BLaER1 treated with 17β-estradiol and CSF1 and Interleukin-3, amounts not matched to agents 10 nM and 100 nM (cell line): ENCODE measurements around the gene VSIG2.
A peak's percentile ranks its signal among the peaks of the same experiment; 100 is the strongest.

Experiments
- H3K27ac ChIP-seq, 11 experiments: shearing (Covaris generic); formaldehyde crosslinking; 2 replicates each; pipeline ENCODE4 v1.8.1; 2022
- H3K27me3 ChIP-seq, 11 experiments: shearing (Covaris generic); formaldehyde crosslinking; 2 replicates each; pipeline ENCODE4 v1.8.1; 2022
- H3K36me3 ChIP-seq, 11 experiments: shearing (Covaris generic); formaldehyde crosslinking; 2 replicates each; pipeline ENCODE4 v1.8.1; 2022
- H3K4me1 ChIP-seq, 10 experiments: shearing (Covaris generic); formaldehyde crosslinking; 2 replicates each; pipeline ENCODE4 v1.8.1; 2022
- H3K4me2 ChIP-seq, 11 experiments: shearing (Covaris generic); formaldehyde crosslinking; 2 replicates each; pipeline ENCODE4 v1.8.1; 2022
- H3K4me3 ChIP-seq, 10 experiments: shearing (Covaris generic); formaldehyde crosslinking; 2 replicates each; pipeline ENCODE4 v1.8.1; 2022
- H3K9ac ChIP-seq, 11 experiments: shearing (Covaris generic); formaldehyde crosslinking; 2 replicates each; pipeline ENCODE4 v1.8.1; 2022
- H3K9me3 ChIP-seq, 11 experiments: shearing (Covaris generic); formaldehyde crosslinking; replicated peaks in 1 of 11; 2 replicates each; pipeline ENCODE4 v1.8.1; 2022
- H4K20me1 ChIP-seq, 11 experiments: shearing (Covaris generic); formaldehyde crosslinking; 2 replicates each; pipeline ENCODE4 v1.8.1; 2022
- Cebpa-rat ChIP-seq, 11 experiments: shearing (Covaris generic); IDR thresholded peaks; 2 replicates each; pipeline ENCODE4 v1.8.1; 2022

The VSIG2 gene

DNA sequence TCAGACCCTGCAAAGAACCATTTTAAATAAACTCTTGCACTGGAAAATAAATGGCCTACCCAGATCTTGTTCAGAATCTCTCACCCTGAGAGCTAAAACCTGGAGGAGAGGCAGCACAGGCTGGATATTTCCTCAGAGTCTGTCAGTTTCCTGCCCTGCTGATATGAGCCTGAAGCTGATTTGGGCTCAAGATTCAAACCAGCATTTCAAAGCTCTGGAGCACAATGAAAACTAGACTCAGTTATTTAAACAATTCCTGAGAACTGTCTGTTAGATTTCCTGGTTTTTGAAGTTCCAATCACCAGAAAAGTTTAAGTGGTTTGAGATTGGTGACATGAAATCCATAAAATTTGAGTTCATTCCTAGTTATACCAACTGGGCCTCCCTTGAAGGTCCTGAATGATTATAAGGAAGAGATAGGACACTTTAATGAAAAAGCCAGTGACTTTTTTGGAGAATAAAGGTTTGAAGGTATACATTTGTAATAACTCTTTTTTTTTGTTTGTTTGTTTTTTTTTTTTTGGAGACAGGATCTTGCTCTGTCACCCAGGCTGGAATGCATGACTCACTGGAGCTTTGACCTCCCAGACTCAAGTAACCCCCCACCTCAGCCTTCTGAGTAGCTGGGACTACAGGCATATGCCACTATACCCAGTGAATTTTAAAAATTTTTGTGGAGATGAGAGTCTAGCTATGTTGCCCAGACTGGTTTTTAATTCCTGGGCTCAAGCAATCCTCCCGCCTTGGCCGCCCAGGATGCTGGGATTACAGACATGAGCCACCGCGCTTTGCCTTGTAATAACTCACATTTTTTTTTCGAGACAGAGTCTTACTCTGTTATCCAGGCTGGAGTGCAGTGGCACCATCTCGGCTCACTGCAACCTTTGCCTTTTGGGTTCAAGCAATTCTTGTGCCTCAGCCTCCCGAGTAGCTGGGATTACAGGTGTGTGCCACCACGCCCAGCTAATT is 18.0 kb upstream of the VSIG2 start:
- H3K27me3 ChIP-seq: no peaks in the 10 kb centered on the region
- no peak overlapping the region for H3K4me3 ChIP-seq
- no peak for TF ChIP-seq Cebpa-rat (IDR thresholded peaks at IDR 0.05)
- H3K4me2 ChIP-seq: no peak overlapping the region
- H3K27ac ChIP-seq: no peak overlapping the region
- no peak overlapping the region for H3K9ac ChIP-seq
- peaks cover 0 to under 1% (median 0%) of the 10 kb centered on the region in 10 experiments; a peak in 2 of 20 replicates for H3K4me1 ChIP-seq
- H4K20me1 ChIP-seq: peaks cover 0 to 8% (median 0%) of the 10 kb centered on the region in 11 experiments; a peak in 5 of 22 replicates
- peaks cover 38 to 94% (median 70%) of the 10 kb centered on the region in 11 experiments for H3K36me3 ChIP-seq
- H3K9me3 ChIP-seq: no peaks in the 10 kb centered on the region

- Histone ChIP-seq H3K9me3 (no peaks in the 10 kb centered on the region), H3K27ac (no peak overlapping the region), H3K4me2 (no peak overlapping the region), H4K20me1 (peaks cover 0 to 20% (median 3%) of the 10 kb centered on the region in 11 experiments; a peak in 11 of 22 replicates), H3K4me3 (no peak overlapping the region), H3K36me3 (peaks cover 43 to 92% (median 70%) of the 10 kb centered on the region in 11 experiments), H3K4me1 (no peaks in the 10 kb centered on the region), H3K9ac (no peak overlapping the region), H3K27me3 (no peaks in the 10 kb centered on the region)
- no peak for TF ChIP-seq Cebpa-rat (IDR thresholded peaks at IDR 0.05)
Measured at GRCh38 chr11:124768914-124769313, 16.9 kb upstream of the VSIG2 start.

GRCh38 chr11:124766156-124766555 is 14.1 kb upstream of the VSIG2 start:
- Histone ChIP-seq H3K27ac (no peak overlapping the region), H3K9ac (no peak overlapping the region), H3K4me3 (no peak overlapping the region), H3K9me3 (no peaks in the 10 kb centered on the region), H3K4me1 (peaks cover 9 to 23% (median 16%) of the 10 kb centered on the region in 10 experiments), H3K4me2 (no peak overlapping the region), H4K20me1 (peaks cover 0 to 46% (median 26%) of the 10 kb centered on the region in 11 experiments; a peak in 18 of 22 replicates), H3K27me3 (peaks cover 0 to 18% (median 0%) of the 10 kb centered on the region in 11 experiments; a peak in 9 of 22 replicates), H3K36me3 (peaks cover 31 to 72% (median 51%) of the 10 kb centered on the region in 11 experiments)
- no peak for TF ChIP-seq Cebpa-rat (IDR thresholded peaks at IDR 0.05)

DNA sequence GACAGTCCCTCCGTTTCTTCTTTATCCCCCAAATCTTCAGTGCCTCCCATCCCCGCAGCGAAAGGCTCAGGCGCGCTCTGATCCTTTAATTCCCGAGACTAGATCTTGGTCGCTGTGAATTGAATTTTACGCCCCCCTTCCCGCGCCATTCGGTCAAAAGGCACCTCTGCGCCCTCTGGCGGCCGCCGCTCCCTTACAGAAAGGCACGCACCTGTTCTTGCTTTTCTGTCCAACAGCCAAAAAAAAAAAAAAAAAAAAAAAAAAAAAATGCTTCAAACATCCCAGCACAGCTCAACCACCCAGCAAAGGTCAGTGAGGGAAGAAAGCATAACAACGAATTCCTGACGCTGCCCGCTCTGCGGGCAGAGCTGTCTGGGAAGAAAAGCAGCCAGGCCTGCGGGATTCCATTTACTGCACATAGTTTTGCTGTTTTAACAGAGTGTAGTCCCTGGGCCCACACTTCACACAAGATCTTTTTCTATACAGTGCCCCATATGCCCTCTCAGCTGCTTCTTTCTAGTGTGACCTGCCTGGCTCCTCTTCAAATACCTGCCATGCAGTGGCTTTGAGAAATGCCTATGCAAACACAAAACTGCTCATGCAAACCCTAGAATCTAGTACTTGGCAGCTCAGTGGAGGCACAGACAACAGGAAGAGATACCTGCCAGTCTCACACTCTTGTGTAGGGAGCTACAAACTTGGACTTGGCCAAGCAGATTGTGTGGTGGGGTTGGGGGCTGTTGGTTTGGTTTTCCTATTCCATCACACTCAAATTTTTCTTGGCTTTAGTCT is 11.3 kb upstream of the VSIG2 start:
- H3K9me3 ChIP-seq: peaks cover 0 to 9% (median 0%) of the 10 kb centered on the region in 11 experiments; a peak in 1 of 22 replicates
- peak overlapping the region; percentile 43 to 80 (median 67); a peak in 20 of 22 replicates for H3K9ac ChIP-seq
- no peak overlapping the region for H3K27ac ChIP-seq
- peak overlapping the region; percentile 96 to 100 (median 100) for H3K4me2 ChIP-seq
- peaks cover 35 to 51% (median 44%) of the 10 kb centered on the region in 10 experiments for H3K4me1 ChIP-seq
- TF ChIP-seq Cebpa-rat (IDR thresholded peaks at IDR 0.05): no peak
- peaks cover 16 to 44% (median 34%) of the 10 kb centered on the region in 11 experiments for H3K36me3 ChIP-seq
- peak overlapping the region; percentile 63 to 77 (median 68) for H3K4me3 ChIP-seq
- peaks cover 0 to 47% (median 28%) of the 10 kb centered on the region in 11 experiments; a peak in 18 of 22 replicates for H4K20me1 ChIP-seq
- peaks cover 0 to 42% (median 0%) of the 10 kb centered on the region in 11 experiments; a peak in 9 of 22 replicates for H3K27me3 ChIP-seq

- peaks cover 40 to 57% (median 51%) of the 10 kb centered on the region in 10 experiments for H3K4me1 ChIP-seq
- peaks cover 0 to 42% (median 0%) of the 10 kb centered on the region in 11 experiments; a peak in 9 of 22 replicates for H3K27me3 ChIP-seq
- H3K36me3 ChIP-seq: peaks cover 11 to 37% (median 27%) of the 10 kb centered on the region in 11 experiments
- no peak for TF ChIP-seq Cebpa-rat (IDR thresholded peaks at IDR 0.05)
- peak overlapping the region in 1 of 11 experiments; percentile 14; a peak in 2 of 22 replicates for H3K27ac ChIP-seq
- H3K4me2 ChIP-seq: peak overlapping the region; percentile 96 to 100 (median 100)
- peaks cover 0 to 9% (median 0%) of the 10 kb centered on the region in 11 experiments; a peak in 1 of 22 replicates for H3K9me3 ChIP-seq
- peak overlapping the region; percentile 63 to 77 (median 68) for H3K4me3 ChIP-seq
- peak overlapping the region; percentile 43 to 80 (median 67) for H3K9ac ChIP-seq
- peaks cover 0 to 46% (median 28%) of the 10 kb centered on the region in 11 experiments; a peak in 18 of 22 replicates for H4K20me1 ChIP-seq
Measured at GRCh38 chr11:124762624-124763155, 10.6 kb upstream of the VSIG2 start.

- H3K4me1 ChIP-seq: peaks cover 42 to 59% (median 54%) of the 10 kb centered on the region in 10 experiments
Measured at GRCh38 chr11:124762105-124762623, 10.1 kb upstream of the VSIG2 start, which contains the start of gene ESAM. Gene ESAM, minus strand, starts transcription at chr11:124762290. Its CDS starts 136 bp downstream, at chr11:124762154.

DNA sequence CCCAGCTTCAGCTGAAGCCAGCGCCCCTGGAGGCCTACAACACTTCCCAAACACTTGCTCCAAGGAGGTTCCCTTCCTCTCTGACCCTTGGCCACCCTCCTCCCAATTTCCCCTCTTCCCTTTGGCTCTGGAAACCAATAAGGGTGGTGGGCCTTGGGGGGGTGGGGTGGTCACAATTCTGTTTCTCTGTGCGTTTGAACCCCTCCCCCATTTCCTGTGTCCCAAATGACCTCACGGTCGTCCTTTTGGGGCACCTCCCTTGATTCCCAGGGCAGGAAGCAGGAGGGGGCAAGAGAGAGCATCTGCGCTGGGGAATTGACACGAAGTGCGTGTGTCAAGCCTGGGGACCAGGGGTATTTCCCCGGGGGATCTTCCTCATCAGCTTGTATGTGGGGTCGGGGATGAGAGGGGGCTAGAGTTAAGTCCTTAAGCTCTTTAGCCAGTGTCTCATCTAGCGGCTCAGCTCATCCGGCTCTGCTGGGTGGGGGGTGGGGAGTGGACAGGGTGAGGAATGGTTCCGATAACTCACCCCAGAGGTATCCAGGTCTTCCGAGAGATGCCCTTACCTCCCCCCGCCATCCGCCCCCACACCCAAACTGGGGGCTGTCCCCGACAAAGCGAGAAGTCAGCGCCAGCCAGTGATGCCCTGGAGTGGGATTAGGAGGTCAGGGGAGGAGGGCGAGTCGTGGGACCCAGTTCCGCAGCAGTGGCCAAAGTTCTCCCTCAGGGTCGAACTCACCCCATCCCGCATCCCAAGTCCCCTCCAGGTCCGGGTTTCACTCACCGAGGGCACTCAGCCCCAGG is 9.4 kb upstream of the VSIG2 start:
- H3K27ac ChIP-seq: peak overlapping the region in 4 of 11 experiments; percentile 16 to 78 (median 51); a peak in 3 of 22 replicates
- peaks cover 0 to 41% (median 28%) of the 10 kb centered on the region in 11 experiments; a peak in 18 of 22 replicates for H4K20me1 ChIP-seq
- no peak for TF ChIP-seq Cebpa-rat (IDR thresholded peaks at IDR 0.05)
- H3K4me3 ChIP-seq: peak overlapping the region; percentile 63 to 77 (median 68)
- H3K4me1 ChIP-seq: peaks cover 42 to 62% (median 54%) of the 10 kb centered on the region in 10 experiments
- peaks cover 0 to 25% (median 17%) of the 10 kb centered on the region in 11 experiments; a peak in 13 of 22 replicates for H3K36me3 ChIP-seq
- H3K9me3 ChIP-seq: peaks cover 0 to 9% (median 0%) of the 10 kb centered on the region in 11 experiments; a peak in 1 of 22 replicates
- H3K4me2 ChIP-seq: peak overlapping the region; percentile 96 to 100 (median 100)
- peaks cover 0 to 42% (median 0%) of the 10 kb centered on the region in 11 experiments; a peak in 9 of 22 replicates for H3K27me3 ChIP-seq
- peak overlapping the region; percentile 43 to 80 (median 67); a peak in 20 of 22 replicates for H3K9ac ChIP-seq

More at GRCh38 chr11:124762105-124762623, 10.1 kb upstream of the VSIG2 start, which contains the start of gene ESAM:
- Histone ChIP-seq H3K36me3 (peaks cover 5 to 32% (median 22%) of the 10 kb centered on the region in 11 experiments), H3K27ac (peak within 1 kb of the TSS in 4 of 11 experiments; percentile 16 to 78 (median 51); a peak in 4 of 22 replicates), H3K9me3 (peaks cover 0 to 9% (median 0%) of the 10 kb centered on the region in 11 experiments; a peak in 1 of 22 replicates), H3K4me2 (peak within 1 kb of the TSS; percentile 96 to 100 (median 100)), H4K20me1 (peaks cover 0 to 41% (median 28%) of the 10 kb centered on the region in 11 experiments; a peak in 18 of 22 replicates), H3K4me3 (peak within 1 kb of the TSS; percentile 63 to 77 (median 68)), H3K9ac (peak within 1 kb of the TSS; percentile 43 to 80 (median 67)), H3K27me3 (peaks cover 0 to 42% (median 0%) of the 10 kb centered on the region in 11 experiments; a peak in 9 of 22 replicates)
- no peak for TF ChIP-seq Cebpa-rat (IDR thresholded peaks at IDR 0.05)
